Fibroblast of lung (primary cell): Measurements from ENCODE around the gene SCUBE3.

Experiments
- CTCF ChIP-seq, 2 donors: IDR thresholded peaks in 1 of 2; conservative IDR thresholded peaks in 1 of 2; 1 replicate in 1 of 2; 2 replicates in 1 of 2; pipeline ENCODE4 v1.5.1; 2011 to 2012; ENCODE audit warnings: low read length in 2 of 2, control low read depth in 1 of 2, inconsistent platforms in 1 of 2, low read depth in 1 of 2, mild to moderate bottlenecking in 1 of 2
- EZH2 ChIP-seq: IDR thresholded peaks from 2 replicates; pipeline ENCODE4 v1.5.1; 2012; ENCODE audit warnings: low read length, control low read depth, mild to moderate bottlenecking; ENCODE audit errors: missing control alignments

- TF ChIP-seq CTCF (conservative IDR thresholded peaks at IDR 0.05 in 1 of 2, IDR thresholded peaks at IDR 0.05 in 1 of 2; ENCODE audit: low read depth in 1 of 2, low read length in 2 of 2), result no peak
- no peak for TF ChIP-seq EZH2
Measured at GRCh38 chr6:35260591-35261570, 47.1 kb downstream of the SCUBE3 start.
